HG03108 (cell line): ENCODE measurements around the gene FGFBP2.

Experiments used
- ATAC-seq: cut with Tn5 transposase; IDR thresholded peaks from one replicate; pipeline ENCODE4 v1.9.1; 2021; ENCODE audit warnings: moderate library complexity; ENCODE audit not compliant: unreplicated experiment

The FGFBP2 gene

DNA sequence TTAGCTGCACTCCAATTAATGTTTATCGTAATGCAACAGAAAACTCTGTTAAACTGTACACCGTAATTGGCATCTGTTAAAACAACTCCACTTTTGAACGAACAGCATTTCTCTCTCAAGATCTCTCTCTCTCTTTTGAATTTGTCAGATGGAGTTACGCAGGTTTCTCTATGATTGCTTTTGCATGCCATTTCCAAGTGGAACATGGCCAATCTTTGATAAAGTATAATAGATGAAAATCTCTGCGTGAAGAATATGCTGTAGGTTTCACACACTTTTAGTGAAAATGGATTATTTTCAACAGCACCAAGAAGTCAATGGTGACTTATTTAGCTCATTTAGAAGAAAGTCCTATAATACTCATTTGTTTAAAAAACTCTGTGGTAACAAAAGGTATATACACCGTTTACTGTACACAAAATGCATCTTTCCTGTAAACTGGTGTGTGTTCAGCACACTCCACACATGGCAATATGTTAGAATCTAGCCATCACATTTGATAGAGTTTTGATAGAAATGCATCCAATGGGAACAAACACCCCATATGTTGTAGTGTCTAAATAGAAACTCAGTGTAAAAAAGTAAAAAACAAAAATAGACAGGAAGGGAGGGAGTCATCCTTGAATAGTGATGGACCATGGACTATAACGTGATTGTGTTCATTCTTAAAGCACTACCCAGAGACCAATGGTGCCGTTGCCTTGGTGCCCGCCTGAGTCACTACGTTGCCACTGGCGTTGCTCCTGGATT is 5.8 kb upstream of the FGFBP2 start:
- ATAC-seq = no peak

GRCh38 chr4:15965325-15965724 is 2.4 kb upstream of the FGFBP2 start:
- ATAC-seq = no peak

DNA sequence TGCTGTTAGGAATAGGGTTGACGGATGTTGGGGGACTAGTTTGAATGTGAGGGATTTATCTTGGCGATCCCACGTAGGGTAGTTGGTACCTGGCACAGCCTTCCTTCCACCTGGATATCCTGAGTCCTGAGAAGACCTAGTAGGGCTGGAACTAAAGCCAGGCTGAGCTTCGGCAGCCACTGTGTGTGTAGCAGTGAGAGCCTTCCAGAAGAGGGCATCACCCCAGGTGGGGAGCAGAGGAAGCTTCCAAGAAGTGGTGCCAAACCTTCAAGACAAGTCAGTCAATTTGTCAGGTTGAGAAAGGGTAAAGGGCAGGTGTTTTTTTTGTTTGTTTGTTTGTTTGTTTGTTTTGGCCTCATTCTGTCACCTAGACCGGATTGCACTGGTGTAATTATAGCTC is 1.2 kb upstream of the FGFBP2 start:
- ATAC-seq = no peak

- ATAC-seq = peak; percentile 67
Measured at GRCh38 chr4:15963576-15963975, 601 bp upstream of the FGFBP2 start.

DNA sequence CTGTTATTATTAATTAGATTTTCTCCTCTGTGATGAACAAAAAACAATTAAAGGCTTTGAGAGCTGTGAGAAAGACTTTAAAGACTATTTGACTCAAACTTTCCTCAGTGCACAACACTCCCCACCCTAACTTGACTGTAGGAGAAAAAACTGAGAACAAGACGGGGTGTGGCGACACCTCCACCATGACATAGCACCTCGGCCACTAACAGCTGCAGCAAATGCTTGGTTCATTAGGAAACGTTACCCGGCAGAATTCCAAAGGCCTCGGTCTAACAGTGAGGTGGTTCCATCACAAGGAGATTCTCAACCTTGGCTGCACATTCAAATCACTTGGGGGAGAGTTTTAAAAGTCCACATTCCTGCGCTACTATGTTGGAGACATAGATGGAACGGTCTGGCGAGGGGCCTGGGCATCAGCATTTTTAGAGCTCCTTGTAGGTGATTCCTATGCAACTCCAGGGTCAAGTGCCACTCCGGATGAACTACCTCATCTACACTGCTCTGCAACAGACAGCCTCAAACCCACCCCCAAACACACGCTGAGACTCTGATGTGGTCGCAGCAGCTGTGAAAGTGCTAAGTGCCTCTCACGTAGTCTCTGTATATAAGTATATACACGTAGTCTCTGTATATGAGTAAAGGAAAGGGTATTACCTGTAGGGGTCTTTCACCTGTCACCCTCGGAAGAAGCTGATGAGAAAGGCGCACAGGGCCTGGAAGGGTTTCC is 1.0 kb downstream of the FGFBP2 start:
- ATAC-seq = no peak

GRCh38 chr4:15958562-15958961 is 4.4 kb downstream of the FGFBP2 start:
- no peak for ATAC-seq

DNA sequence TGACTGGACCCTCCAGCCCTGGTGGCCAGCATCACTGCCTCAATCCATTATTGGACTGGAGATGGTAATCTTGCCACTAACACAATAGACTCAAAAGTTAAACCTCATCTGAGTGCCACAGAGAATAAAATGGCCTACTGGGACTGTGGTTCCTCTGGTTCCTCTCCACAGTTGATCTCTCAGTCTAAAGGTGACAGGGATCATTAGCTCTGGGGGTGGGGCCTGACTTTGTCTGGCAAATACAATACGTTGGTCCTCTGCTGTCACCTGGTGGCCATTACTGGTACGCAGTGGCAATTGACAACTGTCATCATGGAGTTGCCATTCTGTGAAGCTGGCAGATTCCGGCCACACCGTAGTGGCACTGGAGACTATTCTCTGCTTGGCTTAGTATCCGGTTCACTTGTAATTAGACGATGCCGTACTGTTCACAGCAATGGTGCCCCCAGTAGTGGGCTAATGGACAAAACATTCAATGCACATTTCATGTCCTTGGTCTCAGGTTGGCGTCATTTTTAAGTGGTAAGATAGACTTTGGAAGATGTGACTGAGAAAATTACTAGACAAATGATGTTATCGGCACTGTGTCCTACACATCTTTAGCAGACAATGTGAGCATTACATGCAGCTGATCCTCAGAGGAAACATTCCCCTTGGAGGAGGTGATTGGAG is 6.7 kb downstream of the FGFBP2 start:
- peak; percentile 79 for ATAC-seq

DNA sequence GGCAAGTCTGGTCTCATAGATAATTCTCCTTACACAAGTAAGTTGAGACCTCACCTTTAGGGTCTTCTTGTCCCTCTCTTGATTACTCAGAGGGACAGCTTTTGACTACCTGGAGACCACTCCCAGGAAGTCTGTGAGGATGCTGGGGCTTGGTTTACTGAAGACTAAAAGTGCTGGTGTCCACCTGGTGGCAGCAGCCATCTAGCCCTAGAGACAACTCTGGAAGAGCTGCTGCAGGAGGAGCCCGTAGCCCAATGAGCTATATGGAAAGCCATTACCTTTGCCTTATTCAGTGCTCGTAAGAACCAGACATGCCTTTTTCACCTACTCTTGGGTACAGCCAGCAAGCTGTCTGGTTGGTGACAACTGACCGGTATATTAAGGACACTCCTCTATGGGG is 7.3 kb downstream of the FGFBP2 start:
- no peak for ATAC-seq

GRCh38 chr4:15953625-15954024 is 9.3 kb downstream of the FGFBP2 start:
- no peak for ATAC-seq

- ATAC-seq = no peak
Measured at GRCh38 chr4:15951781-15952180, 11.2 kb downstream of the FGFBP2 start.

GRCh38 chr4:15948826-15949225 is 14.1 kb downstream of the FGFBP2 start:
- ATAC-seq = no peak

- ATAC-seq = no peak
Measured at GRCh38 chr4:15947684-15948083, 15.3 kb downstream of the FGFBP2 start.

- no peak for ATAC-seq
Measured at GRCh38 chr4:15945516-15945915, 17.5 kb downstream of the FGFBP2 start.

- no peak for ATAC-seq
Measured at GRCh38 chr4:15944895-15945294, 18.1 kb downstream of the FGFBP2 start.

GRCh38 chr4:15942283-15942682 is 20.7 kb downstream of the FGFBP2 start:
- ATAC-seq = no peak

GRCh38 chr4:15938640-15939039 is 24.3 kb downstream of the FGFBP2 start, which contains the start of gene FGFBP1:
FGFBP1 (minus strand) TSS chr4:15938740; CDS start chr4:15936632, 2,108 bp downstream.
- no peak for ATAC-seq

DNA sequence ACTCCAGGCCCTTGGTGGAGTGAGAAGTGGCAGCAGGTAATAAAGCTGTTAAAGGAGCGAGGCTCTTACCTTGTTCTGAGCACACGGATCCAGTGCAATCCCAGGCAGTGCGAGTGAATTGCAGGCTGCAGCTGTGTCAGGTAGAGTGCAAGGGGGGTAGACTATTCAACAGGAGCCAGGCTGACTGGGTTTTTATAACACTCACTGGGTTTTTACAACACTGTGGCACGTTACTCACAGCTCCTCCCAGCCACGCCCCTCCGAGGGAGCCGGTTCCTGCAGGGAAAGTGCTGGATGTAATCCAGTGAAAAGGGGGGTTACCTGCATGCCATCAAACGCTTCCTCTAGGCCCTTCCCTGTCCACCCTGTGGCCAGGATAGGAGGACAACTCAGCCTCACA is 24.8 kb downstream of the FGFBP2 start:
- no peak for ATAC-seq

- no peak for ATAC-seq
Measured at GRCh38 chr4:15936495-15936894, 26.5 kb downstream of the FGFBP2 start.

GRCh38 chr4:15935504-15936402 is 27.2 kb downstream of the FGFBP2 start:
- ATAC-seq = no peak

- no peak for ATAC-seq
Measured at GRCh38 chr4:15934259-15934658, 28.7 kb downstream of the FGFBP2 start.
